HEK293 (cell line): Measurements from ENCODE around the gene RNF145.

ENCODE experiments used
- CTCF ChIA-PET: fragments of 350-600 bp; formaldehyde crosslinking; extraction: SDS; loops from one replicate; lab custom pipeline; 2021; ENCODE audit warnings: antibody characterized with exemption; lab: Yijun Ruan, JAX
- POLR2A ChIA-PET: fragments of 300-600 bp; formaldehyde crosslinking; extraction: SDS; loops from one replicate; lab custom pipeline; 2020; ENCODE audit warnings: antibody characterized with exemption, inconsistent platforms; lab: Yijun Ruan, JAX
- H3K27ac ChIP-seq: fragments of 200-500 bp; sonication (Bioruptor generic); 2 replicates; pipeline ENCODE4 v1.5.1; 2014; ENCODE audit warnings: low read depth, low read length, control low read depth, inconsistent platforms; ENCODE audit errors: extremely low read depth
- H3K36me3 ChIP-seq, 2 experiments: fragments of 200-500 bp in 1 of 2; sonication (Bioruptor generic) in 1 of 2; 1 replicate in 1 of 2; 2 replicates in 1 of 2; pipeline ENCODE4 v1.5.1; 2014 to 2017; ENCODE audit warnings: inconsistent platforms in 2 of 2, low read length in 2 of 2; ENCODE audit not compliant: control insufficient read depth in 2 of 2, insufficient read depth in 1 of 2
- H3K4me1 ChIP-seq: fragments of 200-500 bp; sonication (Bioruptor generic); 2 replicates; pipeline ENCODE4 v1.5.1; 2014; ENCODE audit warnings: mild to moderate bottlenecking, low read length, inconsistent platforms; ENCODE audit not compliant: control insufficient read depth, insufficient read depth
- H3K4me3 ChIP-seq: 2 replicates; pipeline ENCODE4 v1.5.1; 2011; ENCODE audit warnings: low read depth, mild to moderate bottlenecking, control low read depth, low read length, moderate library complexity
- H3K9me3 ChIP-seq: fragments of 200-500 bp; sonication (Bioruptor generic); 2 replicates; pipeline ENCODE4 v1.5.1; 2014; ENCODE audit warnings: low read depth, low read length, inconsistent platforms; ENCODE audit not compliant: control insufficient read depth, insufficient read depth
- GLIS2 ChIP-seq: fragments of 450-650 bp; formaldehyde crosslinking; IDR thresholded peaks from 2 replicates; pipeline ENCODE4 v1.5.1; 2016; ENCODE audit warnings: missing biosample characterization, missing genetic modification characterization
- HOXA7 ChIP-seq: sonication (generic); formaldehyde crosslinking; IDR thresholded peaks from 2 replicates; pipeline ENCODE4 v1.8.1; 2022; ENCODE audit warnings: missing genetic modification reagents, borderline replicate concordance
- KLF1 ChIP-seq: fragments of 450-650 bp; formaldehyde crosslinking; IDR thresholded peaks from 2 replicates; pipeline ENCODE4 v1.5.1; 2016; ENCODE audit warnings: missing biosample characterization, missing genetic modification characterization
- KLF16 ChIP-seq: fragments of 450-650 bp; formaldehyde crosslinking; IDR thresholded peaks from 2 replicates; pipeline ENCODE4 v1.5.1; 2017; ENCODE audit warnings: missing biosample characterization, missing genetic modification characterization
- KLF17 ChIP-seq: fragments of 450-650 bp; formaldehyde crosslinking; IDR thresholded peaks from 2 replicates; pipeline ENCODE4 v1.5.1; 2016; ENCODE audit warnings: missing biosample characterization, missing genetic modification characterization
- MEIS1 ChIP-seq: sonication (generic); formaldehyde crosslinking; IDR thresholded peaks from 2 replicates; pipeline ENCODE4 v1.8.1; 2022; ENCODE audit warnings: missing genetic modification reagents, mild to moderate bottlenecking, borderline replicate concordance
- PATZ1 ChIP-seq: fragments of 450-650 bp; formaldehyde crosslinking; IDR thresholded peaks from 2 replicates; pipeline ENCODE4 v1.5.1; 2016; ENCODE audit warnings: missing biosample characterization, missing genetic modification characterization
- TCF7L2 ChIP-seq: IDR thresholded peaks from 2 replicates; pipeline ENCODE4 v1.6.1; 2011; ENCODE audit warnings: low read depth, mild to moderate bottlenecking, inconsistent platforms, low read length, moderate library complexity, borderline replicate concordance
- ZFHX2 ChIP-seq: fragments of 450-650 bp; formaldehyde crosslinking; conservative IDR thresholded peaks from 2 replicates; pipeline ENCODE4 v1.5.1; 2016; ENCODE audit warnings: missing biosample characterization, missing genetic modification characterization
- ZNF155 ChIP-seq: fragments of 450-650 bp; formaldehyde crosslinking; IDR thresholded peaks from 2 replicates; pipeline ENCODE4 v1.5.1; 2016; ENCODE audit warnings: missing biosample characterization, missing genetic modification characterization
- ZNF174 ChIP-seq: fragments of 450-650 bp; formaldehyde crosslinking; IDR thresholded peaks from 2 replicates; pipeline ENCODE4 v1.5.0; 2017; ENCODE audit warnings: missing biosample characterization, mild to moderate bottlenecking, missing genetic modification characterization
- ZNF223 ChIP-seq: fragments of 450-650 bp; formaldehyde crosslinking; IDR thresholded peaks from 2 replicates; pipeline ENCODE4 v1.5.1; 2016; ENCODE audit warnings: missing biosample characterization, missing genetic modification characterization
- ZNF266 ChIP-seq: fragments of 450-650 bp; formaldehyde crosslinking; IDR thresholded peaks from 2 replicates; pipeline ENCODE4 v1.5.1; 2016; ENCODE audit warnings: missing biosample characterization, missing genetic modification characterization, low read depth
- ZNF311 ChIP-seq: fragments of 450-650 bp; formaldehyde crosslinking; IDR thresholded peaks from 2 replicates; pipeline ENCODE4 v1.5.1; 2017; ENCODE audit warnings: missing biosample characterization, missing genetic modification characterization, borderline replicate concordance
- ZNF335 ChIP-seq: fragments of 450-650 bp; formaldehyde crosslinking; conservative IDR thresholded peaks from 2 replicates; pipeline ENCODE4 v1.5.1; 2016; ENCODE audit warnings: missing biosample characterization, missing genetic modification characterization
- ZNF510 ChIP-seq: fragments of 450-650 bp; formaldehyde crosslinking; IDR thresholded peaks from 2 replicates; pipeline ENCODE4 v1.5.1; 2018; ENCODE audit warnings: mild to moderate bottlenecking, missing genetic modification characterization, missing biosample characterization; ENCODE audit not compliant: insufficient replicate concordance
- ZNF621 ChIP-seq: fragments of 450-650 bp; formaldehyde crosslinking; IDR thresholded peaks from 2 replicates; pipeline ENCODE4 v1.5.1; 2017; ENCODE audit warnings: missing biosample characterization, missing genetic modification characterization
- ZNF670 ChIP-seq: fragments of 450-650 bp; formaldehyde crosslinking; IDR thresholded peaks from 2 replicates; pipeline ENCODE4 v1.5.1; 2016; ENCODE audit warnings: missing biosample characterization, missing genetic modification characterization, low read depth
- ZNF837 ChIP-seq: fragments of 450-650 bp; formaldehyde crosslinking; IDR thresholded peaks from 2 replicates; pipeline ENCODE4 v1.5.1; 2016; ENCODE audit warnings: missing biosample characterization, missing genetic modification characterization
- TF ChIP-seq, protein P1 (sequence below): fragments of 450-650 bp; formaldehyde crosslinking; IDR thresholded peaks from 2 replicates; pipeline ENCODE4 v1.5.0; 2017; ENCODE audit warnings: missing biosample characterization, missing genetic modification characterization, borderline replicate concordance
- TF ChIP-seq, protein P2 (sequence below): fragments of 450-650 bp; formaldehyde crosslinking; IDR thresholded peaks from 2 replicates; pipeline ENCODE4 v1.5.1; 2016; ENCODE audit warnings: missing biosample characterization, missing genetic modification characterization
- TF ChIP-seq, protein P3 (sequence below): fragments of 450-650 bp; formaldehyde crosslinking; IDR thresholded peaks from 2 replicates; pipeline ENCODE4 v1.5.1; 2016; ENCODE audit warnings: missing biosample characterization, missing genetic modification characterization
- TF ChIP-seq, protein P4 (sequence below): fragments of 450-650 bp; formaldehyde crosslinking; IDR thresholded peaks from 2 replicates; pipeline ENCODE4 v1.5.1; 2016; ENCODE audit warnings: missing biosample characterization, missing genetic modification characterization

RNF145 gene

DNA sequence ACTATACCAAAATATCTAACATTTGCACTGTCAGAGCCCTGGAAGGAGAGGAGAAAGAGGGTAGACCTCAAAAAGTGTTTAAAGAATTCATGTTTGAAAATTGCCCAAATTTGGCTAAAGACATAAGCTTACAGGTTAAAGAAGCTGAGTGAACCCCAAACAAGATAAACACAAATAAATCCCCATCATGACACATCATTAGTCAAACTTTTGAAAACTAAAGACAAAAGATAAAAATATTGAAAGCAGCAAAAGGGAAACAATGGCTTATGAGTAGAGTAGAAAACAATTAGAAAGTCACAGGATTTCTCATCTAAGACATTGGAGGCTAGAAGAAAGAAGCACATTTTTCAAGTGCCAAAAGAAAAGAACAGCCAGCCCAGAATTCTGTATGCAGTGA is 47.7 kb upstream of the RNF145 start (continued):
- TF ChIP-seq, protein P1, sequence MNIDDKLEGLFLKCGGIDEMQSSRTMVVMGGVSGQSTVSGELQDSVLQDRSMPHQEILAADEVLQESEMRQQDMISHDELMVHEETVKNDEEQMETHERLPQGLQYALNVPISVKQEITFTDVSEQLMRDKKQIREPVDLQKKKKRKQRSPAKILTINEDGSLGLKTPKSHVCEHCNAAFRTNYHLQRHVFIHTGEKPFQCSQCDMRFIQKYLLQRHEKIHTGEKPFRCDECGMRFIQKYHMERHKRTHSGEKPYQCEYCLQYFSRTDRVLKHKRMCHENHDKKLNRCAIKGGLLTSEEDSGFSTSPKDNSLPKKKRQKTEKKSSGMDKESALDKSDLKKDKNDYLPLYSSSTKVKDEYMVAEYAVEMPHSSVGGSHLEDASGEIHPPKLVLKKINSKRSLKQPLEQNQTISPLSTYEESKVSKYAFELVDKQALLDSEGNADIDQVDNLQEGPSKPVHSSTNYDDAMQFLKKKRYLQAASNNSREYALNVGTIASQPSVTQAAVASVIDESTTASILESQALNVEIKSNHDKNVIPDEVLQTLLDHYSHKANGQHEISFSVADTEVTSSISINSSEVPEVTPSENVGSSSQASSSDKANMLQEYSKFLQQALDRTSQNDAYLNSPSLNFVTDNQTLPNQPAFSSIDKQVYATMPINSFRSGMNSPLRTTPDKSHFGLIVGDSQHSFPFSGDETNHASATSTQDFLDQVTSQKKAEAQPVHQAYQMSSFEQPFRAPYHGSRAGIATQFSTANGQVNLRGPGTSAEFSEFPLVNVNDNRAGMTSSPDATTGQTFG (tag by site-specific recombination): no peak
- TF ChIP-seq, protein P2, sequence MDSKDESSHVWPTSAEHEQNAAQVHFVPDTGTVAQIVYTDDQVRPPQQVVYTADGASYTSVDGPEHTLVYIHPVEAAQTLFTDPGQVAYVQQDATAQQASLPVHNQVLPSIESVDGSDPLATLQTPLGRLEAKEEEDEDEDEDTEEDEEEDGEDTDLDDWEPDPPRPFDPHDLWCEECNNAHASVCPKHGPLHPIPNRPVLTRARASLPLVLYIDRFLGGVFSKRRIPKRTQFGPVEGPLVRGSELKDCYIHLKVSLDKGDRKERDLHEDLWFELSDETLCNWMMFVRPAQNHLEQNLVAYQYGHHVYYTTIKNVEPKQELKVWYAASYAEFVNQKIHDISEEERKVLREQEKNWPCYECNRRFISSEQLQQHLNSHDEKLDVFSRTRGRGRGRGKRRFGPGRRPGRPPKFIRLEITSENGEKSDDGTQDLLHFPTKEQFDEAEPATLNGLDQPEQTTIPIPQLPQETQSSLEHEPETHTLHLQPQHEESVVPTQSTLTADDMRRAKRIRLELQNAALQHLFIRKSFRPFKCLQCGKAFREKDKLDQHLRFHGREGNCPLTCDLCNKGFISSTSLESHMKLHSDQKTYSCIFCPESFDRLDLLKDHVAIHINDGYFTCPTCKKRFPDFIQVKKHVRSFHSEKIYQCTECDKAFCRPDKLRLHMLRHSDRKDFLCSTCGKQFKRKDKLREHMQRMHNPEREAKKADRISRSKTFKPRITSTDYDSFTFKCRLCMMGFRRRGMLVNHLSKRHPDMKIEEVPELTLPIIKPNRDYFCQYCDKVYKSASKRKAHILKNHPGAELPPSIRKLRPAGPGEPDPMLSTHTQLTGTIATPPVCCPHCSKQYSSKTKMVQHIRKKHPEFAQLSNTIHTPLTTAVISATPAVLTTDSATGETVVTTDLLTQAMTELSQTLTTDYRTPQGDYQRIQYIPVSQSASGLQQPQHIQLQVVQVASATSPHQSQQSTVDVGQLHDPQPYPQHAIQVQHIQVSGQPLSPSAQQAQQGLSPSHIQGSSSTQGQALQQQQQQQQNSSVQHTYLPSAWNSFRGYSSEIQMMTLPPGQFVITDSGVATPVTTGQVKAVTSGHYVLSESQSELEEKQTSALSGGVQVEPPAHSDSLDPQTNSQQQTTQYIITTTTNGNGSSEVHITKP (tag by site-specific recombination): no peak
- no peak for TF ChIP-seq ZFHX2
- TF ChIP-seq ZNF174 (tag by site-specific recombination): no peak
- no peak for TF ChIP-seq ZNF266 (tag by site-specific recombination)

GRCh38 chr5:159252195-159252594 is 42.8 kb upstream of the RNF145 start:
- Histone ChIP-seq H3K27ac (no peak overlapping the region), H3K9me3 (no peaks in the 10 kb centered on the region), H3K4me1 (no peaks in the 10 kb centered on the region), H3K36me3 (no peaks in the 10 kb centered on the region), H3K4me3 (no peak overlapping the region)
- CTCF ChIA-PET: interaction anchor here (0.8 kb wide), 1 partner anchor 36 kb away, joined by 3 read pairs; no protein-coding TSS in a partner anchor
- TF ChIP-seq ZNF510 (tag by site-specific recombination) (no peak), ZNF335 (tag by site-specific recombination) (no peak), ZNF670 (no peak), MEIS1 (CRISPR knock-in tag) (no peak), ZNF621 (tag by site-specific recombination) (no peak), KLF17 (tag by site-specific recombination) (no peak), HOXA7 (no peak), KLF16 (tag by site-specific recombination) (no peak), TCF7L2 (no peak), ZNF155 (no peak), GLIS2 (tag by site-specific recombination) (no peak), ZNF311 (tag by site-specific recombination) (no peak), PATZ1 (no peak), ZNF223 (tag by site-specific recombination) (no peak), KLF1 (no peak), ZNF837 (tag by site-specific recombination) (no peak)
- TF ChIP-seq, protein P3, sequence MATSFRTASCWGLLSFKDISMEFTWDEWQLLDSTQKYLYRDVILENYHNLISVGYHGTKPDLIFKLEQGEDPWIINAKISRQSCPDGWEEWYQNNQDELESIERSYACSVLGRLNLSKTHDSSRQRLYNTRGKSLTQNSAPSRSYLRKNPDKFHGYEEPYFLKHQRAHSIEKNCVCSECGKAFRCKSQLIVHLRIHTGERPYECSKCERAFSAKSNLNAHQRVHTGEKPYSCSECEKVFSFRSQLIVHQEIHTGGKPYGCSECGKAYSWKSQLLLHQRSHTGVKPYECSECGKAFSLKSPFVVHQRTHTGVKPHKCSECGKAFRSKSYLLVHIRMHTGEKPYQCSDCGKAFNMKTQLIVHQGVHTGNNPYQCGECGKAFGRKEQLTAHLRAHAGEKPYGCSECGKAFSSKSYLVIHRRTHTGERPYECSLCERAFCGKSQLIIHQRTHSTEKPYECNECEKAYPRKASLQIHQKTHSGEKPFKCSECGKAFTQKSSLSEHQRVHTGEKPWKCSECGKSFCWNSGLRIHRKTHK (tag by site-specific recombination): no peak
- TF ChIP-seq, protein P4, sequence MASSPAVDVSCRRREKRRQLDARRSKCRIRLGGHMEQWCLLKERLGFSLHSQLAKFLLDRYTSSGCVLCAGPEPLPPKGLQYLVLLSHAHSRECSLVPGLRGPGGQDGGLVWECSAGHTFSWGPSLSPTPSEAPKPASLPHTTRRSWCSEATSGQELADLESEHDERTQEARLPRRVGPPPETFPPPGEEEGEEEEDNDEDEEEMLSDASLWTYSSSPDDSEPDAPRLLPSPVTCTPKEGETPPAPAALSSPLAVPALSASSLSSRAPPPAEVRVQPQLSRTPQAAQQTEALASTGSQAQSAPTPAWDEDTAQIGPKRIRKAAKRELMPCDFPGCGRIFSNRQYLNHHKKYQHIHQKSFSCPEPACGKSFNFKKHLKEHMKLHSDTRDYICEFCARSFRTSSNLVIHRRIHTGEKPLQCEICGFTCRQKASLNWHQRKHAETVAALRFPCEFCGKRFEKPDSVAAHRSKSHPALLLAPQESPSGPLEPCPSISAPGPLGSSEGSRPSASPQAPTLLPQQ: no peak
- POLR2A ChIA-PET: no interaction called here
